Measurements from ENCODE around the gene RARB.

The RARB gene

DNA sequence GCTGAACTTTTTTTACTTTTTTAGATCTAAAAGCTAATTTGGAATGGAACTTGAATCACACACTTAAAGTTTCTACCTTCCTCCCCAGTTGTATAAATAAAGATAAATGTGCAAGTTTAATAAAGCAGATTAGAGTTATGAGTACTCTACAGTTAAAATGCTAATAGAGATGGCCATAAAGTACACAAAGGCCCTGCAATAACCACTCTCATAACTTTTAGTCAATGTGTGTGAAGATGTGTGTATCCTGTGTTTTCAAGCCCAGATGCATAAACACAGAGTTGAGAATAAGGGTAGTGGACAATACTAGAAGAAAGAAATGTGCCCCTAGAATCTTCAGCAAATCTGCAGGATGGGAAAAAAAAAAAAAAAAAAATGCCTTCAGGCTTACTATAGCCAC, 191.3 kb downstream of the RARB start:
- no peak for DNase-seq

DNA sequence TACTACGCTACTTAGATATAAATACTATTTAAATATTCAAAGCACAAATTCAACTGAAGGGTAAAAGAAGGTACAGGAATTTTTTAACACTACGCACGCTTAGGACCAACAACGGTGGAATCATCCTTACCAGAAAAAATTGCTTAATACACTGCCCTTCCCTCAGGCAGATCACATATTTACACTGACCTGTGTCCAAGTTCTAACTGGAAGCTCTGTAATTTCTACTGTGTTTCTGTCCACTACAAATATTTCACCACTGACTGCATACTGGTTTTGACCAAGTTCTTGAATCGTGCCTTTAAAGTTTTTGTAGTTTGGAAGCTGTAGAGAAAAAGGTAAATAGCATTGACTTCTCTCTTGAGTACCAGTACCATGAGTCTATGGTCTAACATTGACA, 192.4 kb downstream of the RARB start:
- no peak for DNase-seq

DNA sequence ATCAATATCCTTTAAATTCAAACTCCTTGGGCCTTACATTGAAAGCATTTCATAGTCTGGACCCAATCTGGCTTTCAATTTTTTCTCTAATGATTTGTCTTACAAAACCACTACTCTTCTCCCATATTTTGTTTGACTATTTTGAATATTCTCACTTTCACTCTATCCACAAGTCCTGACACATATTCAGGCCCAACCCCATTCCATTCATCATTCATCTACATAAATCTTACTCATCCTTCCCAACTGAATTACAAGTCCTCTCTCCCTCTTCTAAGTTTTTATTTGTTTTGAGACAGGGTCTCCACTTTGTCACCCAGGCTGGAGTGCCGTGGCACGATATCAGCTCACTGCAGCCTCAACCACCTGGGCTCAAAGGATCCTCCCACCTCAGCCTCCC, 193.0 kb downstream of the RARB start:
- no peak for DNase-seq

DNA sequence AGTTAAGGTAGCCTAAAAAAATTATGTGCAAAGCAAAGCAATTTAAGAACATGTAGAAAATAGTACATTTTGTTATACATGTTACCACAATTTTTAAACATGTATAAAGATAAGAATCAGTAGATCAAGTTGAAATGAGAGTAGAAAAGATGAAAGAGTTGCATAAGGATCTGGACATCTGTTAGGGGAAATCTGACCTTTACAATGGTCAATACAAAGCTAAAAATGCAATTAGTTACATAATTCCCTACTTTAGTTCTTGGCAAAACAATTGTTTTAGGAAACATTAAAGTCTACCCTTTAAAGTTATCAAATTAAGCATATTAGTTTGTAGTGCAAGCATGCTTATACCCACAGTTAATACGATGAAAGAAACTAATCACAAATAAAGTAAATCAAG, 203.9 kb downstream of the RARB start:
- no peak for DNase-seq

DNA sequence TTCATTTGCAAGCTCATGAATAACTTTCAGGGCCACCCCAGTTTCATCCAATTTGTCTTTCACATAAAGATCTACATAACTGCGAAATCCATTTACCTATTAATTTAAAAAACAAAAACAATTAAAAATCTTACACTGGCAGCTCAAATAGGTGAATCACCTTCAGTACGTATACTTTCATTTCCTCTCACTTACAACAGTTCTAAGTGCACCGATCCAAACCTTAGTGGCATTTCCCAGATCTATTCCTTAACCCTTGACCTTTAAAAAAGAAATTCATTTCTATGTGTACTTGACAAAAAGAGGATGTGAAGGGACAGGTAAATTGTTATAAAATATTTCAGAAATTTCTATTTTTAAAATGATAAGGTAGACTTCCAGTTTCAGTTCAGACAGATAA, 205.9 kb downstream of the RARB start:
- DNase-seq: no peak

DNA sequence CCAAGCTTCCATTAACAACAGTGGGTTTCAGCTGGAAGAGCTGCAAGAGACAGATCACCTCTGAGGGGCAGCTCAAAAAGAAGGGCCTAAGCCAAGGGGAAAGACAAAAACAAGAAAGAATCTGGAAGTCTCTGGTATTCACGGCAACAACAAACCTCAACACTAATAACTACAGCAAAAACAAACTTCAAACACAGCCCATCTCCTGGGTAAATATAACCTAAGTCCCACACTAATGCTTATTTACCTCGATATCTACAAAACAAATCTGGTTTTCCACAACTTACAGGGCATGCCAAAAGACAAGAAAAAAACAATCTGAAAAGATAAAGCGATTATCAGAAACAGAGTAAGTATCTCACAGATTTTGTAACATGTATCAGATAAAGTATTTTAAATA, 207.0 kb downstream of the RARB start:
- DNase-seq: no peak
